ENCODE results near the gene CYGB.

Gene CYGB

GRCh38 chr17:76498876-76499251, 38.6 kb downstream of the CYGB start:
- DNase-seq (ENCODE audit: low spot score): peak; percentile 71
- TF ChIP-seq CTCF (IDR thresholded peaks at IDR 0.05; ENCODE audit: extremely low read depth, missing control alignments): no peak

DNA sequence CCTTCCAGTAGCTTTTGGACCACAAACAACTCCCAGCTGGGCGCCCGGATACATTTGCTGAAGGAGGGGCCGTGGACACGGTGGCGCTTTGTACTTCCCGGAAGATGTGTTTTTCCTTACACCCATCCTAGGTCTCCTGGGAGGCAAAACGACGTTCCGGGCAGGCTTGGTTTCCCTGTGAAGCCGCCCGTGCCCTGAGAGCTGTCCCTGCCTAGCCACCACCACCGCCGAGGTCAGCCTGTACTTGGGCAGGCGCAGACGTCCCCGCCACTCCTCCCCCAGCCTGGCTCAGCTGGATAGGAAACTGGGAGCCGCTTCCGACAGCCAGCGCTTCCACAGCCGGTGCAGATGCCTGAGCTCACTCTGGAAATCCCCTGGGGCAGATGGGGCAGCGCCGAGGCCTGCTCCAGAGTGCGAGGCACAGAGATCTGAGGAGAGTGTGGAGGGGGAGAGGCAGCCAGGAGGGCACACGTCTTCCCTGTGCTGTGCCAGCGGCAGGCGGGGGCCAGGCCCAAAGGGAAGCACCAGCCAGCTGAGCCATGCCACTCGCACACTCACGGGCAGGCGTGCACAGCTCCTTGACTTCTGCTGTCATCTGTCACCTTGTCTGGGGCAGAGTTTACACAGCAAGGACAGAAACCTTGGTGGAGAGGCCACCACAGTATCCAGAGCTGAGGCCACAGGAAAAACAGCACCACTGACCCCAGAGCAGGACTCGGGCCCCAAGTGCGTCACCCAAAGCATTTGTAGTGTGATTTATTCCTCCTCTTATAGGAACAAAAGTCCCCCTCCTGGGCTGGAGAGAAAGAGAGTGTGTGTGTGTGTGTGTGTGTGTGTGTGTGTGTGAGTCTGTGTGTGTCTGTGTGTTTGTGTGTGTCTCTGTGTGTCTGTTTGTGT, 39.3 kb downstream of the CYGB start:
- DNase-seq (ENCODE audit: low spot score): no peak
- TF ChIP-seq CTCF (IDR thresholded peaks at IDR 0.05; ENCODE audit: extremely low read depth, missing control alignments): no peak

- DNase-seq (ENCODE audit: low spot score): no peak
- no peak for TF ChIP-seq CTCF (IDR thresholded peaks at IDR 0.05; ENCODE audit: extremely low read depth, missing control alignments)
Observed at GRCh38 chr17:76497699-76497978, 39.9 kb downstream of the CYGB start.

GRCh38 chr17:76496464-76496863, 41.0 kb downstream of the CYGB start:
- peak; percentile 50 for DNase-seq (ENCODE audit: low spot score)
- no peak for TF ChIP-seq CTCF (IDR thresholded peaks at IDR 0.05; ENCODE audit: extremely low read depth, missing control alignments)

DNA sequence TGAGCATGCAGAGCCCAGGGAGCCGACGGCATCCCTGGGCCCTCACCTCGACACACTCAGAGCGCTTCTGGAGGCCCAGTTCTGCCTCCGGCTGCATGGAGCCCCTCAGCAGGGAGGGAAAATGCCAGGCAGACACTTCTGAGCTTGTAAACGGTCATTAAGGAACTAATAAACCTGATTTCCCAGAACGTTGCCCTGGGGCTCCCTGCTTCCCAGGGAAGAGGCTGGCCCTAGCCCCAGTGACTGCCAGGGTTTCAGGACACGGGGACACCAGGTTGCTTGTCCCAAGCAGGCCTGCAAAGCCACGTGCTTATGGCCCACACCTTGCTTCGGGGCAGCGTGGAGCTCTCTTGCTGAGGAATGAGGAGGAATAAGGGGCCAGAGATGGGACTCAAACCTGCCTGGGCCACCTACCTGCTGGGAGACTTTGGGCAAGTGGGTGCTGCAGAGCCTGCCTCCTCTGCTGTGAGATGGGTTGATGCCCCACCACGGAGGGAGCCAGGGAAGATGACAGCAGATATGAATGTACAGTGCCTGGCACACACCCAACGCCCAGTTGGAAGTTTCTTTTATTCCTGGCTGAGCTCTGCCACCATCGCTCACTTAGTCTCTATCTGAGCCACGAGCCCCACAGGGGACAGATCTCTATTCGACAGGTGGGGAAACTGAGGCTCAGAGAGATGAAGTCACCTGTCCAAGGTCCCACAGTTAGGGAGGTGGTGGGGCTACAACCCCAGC, 41.7 kb downstream of the CYGB start:
- DNase-seq (ENCODE audit: low spot score): no peak
- TF ChIP-seq CTCF (IDR thresholded peaks at IDR 0.05; ENCODE audit: extremely low read depth, missing control alignments): no peak

GRCh38 chr17:76493505-76494167, 43.9 kb downstream of the CYGB start:
- no peak for DNase-seq (ENCODE audit: low spot score)
- no peak for TF ChIP-seq CTCF (IDR thresholded peaks at IDR 0.05; ENCODE audit: extremely low read depth, missing control alignments)

- TF ChIP-seq CTCF (IDR thresholded peaks at IDR 0.05; ENCODE audit: extremely low read depth, missing control alignments): no peak
- peak; percentile 71 for DNase-seq (ENCODE audit: low spot score)
Observed at GRCh38 chr17:76492989-76493501, 44.5 kb downstream of the CYGB start.
